Measurements from ENCODE around the gene SFMBT1.
A peak's percentile ranks its signal among the peaks of the same experiment; 100 is the strongest.

SFMBT1 gene

DNA sequence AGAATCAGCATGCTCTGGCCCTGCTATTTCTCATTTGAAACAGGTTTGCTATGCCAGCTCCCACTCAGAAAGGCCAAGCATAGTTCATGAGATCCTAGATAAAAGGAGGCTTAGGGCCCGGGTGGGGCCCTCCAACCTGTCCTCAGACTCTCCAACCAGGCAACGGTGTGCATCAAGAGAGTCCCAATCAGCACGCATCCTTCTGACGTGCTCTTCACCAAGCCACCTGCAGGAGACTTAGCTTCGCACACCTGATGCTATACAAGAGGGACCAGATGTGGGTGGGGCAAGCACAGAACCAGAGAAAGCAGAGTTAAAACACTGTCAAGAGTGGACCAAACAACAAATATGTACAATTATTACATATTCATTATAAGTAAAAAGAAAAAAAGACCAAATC lies 165.8 kb downstream of the SFMBT1 start:
- Histone ChIP-seq H3K4me1 (ENCODE audit: insufficient read depth, insufficient read length) (no peaks in the 10 kb centered on the region), H3K27me3 (ENCODE audit: insufficient read depth, insufficient read length) (no peaks in the 10 kb centered on the region), H3K9ac (ENCODE audit: insufficient read length, low read depth) (no peak overlapping the region), H3K36me3 (ENCODE audit: insufficient read depth, insufficient read length, low read length) (peaks cover 8% of the 10 kb centered on the region), H3K4me3 (ENCODE audit: insufficient read length, low read depth) (no peak overlapping the region), H3K9me3 (ENCODE audit: insufficient read depth, low read length) (no peaks in the 10 kb centered on the region)
- no peak for TF ChIP-seq YY1 (IDR thresholded peaks at IDR 0.05; ENCODE audit: insufficient read depth, insufficient read length)
- TF ChIP-seq SUZ12 (IDR thresholded peaks at IDR 0.05; ENCODE audit: extremely low read depth, insufficient read depth, insufficient read length), result no peak
- TF ChIP-seq ZNF274 (IDR thresholded peaks at IDR 0.05; ENCODE audit: low read depth, low read length), result no peak
- DNase-seq (ENCODE audit: low read depth, low spot score), result no peak

DNA sequence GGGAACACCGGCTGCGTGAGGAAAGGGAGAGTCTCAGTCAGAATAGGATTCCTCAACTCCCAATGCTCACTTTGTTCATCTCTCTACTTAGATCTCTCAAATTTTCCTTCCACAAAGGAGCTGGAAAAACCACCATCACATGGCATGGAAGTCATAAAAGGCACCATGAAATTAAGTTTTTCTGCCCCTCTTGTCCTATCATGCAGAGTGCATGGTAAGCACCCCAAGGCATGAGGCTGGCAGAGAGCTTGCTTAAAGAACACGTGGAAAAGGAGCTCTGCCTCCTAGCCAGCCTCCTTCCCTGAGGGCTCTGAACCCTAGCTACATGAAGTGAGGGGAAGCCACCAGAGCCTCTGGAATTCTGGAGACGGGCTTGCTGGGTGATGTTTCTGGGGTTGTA lies 166.3 kb downstream of the SFMBT1 start:
- Histone ChIP-seq H3K9me3 (ENCODE audit: insufficient read depth, low read length) (no peaks in the 10 kb centered on the region), H3K4me3 (ENCODE audit: insufficient read length, low read depth) (no peak overlapping the region), H3K27me3 (ENCODE audit: insufficient read depth, insufficient read length) (no peaks in the 10 kb centered on the region), H3K4me1 (ENCODE audit: insufficient read depth, insufficient read length) (no peaks in the 10 kb centered on the region), H3K9ac (ENCODE audit: insufficient read length, low read depth) (no peak overlapping the region), H3K36me3 (ENCODE audit: insufficient read depth, insufficient read length, low read length) (peaks cover 8% of the 10 kb centered on the region)
- TF ChIP-seq ZNF274 (IDR thresholded peaks at IDR 0.05; ENCODE audit: low read depth, low read length), result no peak
- TF ChIP-seq YY1 (IDR thresholded peaks at IDR 0.05; ENCODE audit: insufficient read depth, insufficient read length), result no peak
- no peak for TF ChIP-seq SUZ12 (IDR thresholded peaks at IDR 0.05; ENCODE audit: extremely low read depth, insufficient read depth, insufficient read length)
- no peak for DNase-seq (ENCODE audit: low read depth, low spot score)

DNA sequence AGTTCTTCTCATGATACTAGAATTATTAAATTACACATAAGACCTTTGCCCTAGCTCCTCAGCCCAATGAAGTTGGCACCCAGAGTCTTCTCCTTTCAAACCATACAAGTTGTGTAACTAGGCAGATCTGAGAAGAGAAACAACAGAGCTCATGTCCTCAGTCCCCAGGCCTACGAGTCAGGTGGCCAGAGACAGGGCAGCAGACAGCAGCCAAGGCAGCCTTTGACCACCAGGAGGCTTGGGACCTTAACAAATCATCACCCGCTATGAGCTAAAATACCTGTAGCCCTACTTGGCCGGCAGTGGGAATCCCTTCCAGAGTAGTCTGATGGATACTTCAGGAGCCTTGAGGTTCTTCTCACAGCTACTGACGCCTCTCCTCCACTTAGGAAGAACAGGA lies 166.8 kb downstream of the SFMBT1 start:
- no peaks in the 10 kb centered on the region for H3K4me1 ChIP-seq (ENCODE audit: insufficient read depth, insufficient read length)

GRCh38 chr3:52877085-52877484 lies 168.8 kb downstream of the SFMBT1 start:
- H3K4me1 ChIP-seq (ENCODE audit: insufficient read depth, insufficient read length), result no peaks in the 10 kb centered on the region
- no peaks in the 10 kb centered on the region for H3K9me3 ChIP-seq (ENCODE audit: insufficient read depth, low read length)
- no peaks in the 10 kb centered on the region for H3K27me3 ChIP-seq (ENCODE audit: insufficient read depth, insufficient read length)
- H3K4me3 ChIP-seq (ENCODE audit: insufficient read length, low read depth), result no peak overlapping the region
- H3K9ac ChIP-seq (ENCODE audit: insufficient read length, low read depth), result no peak overlapping the region
- no peak for DNase-seq (ENCODE audit: low read depth, low spot score)
- peaks cover 7% of the 10 kb centered on the region for H3K36me3 ChIP-seq (ENCODE audit: insufficient read depth, insufficient read length, low read length)
- TF ChIP-seq ZNF274 (IDR thresholded peaks at IDR 0.05; ENCODE audit: low read depth, low read length) (no peak), SUZ12 (IDR thresholded peaks at IDR 0.05; ENCODE audit: extremely low read depth, insufficient read depth, insufficient read length) (no peak), YY1 (IDR thresholded peaks at IDR 0.05; ENCODE audit: insufficient read depth, insufficient read length) (no peak)

More for the DNA sequence above, 166.8 kb downstream of the SFMBT1 start:
- TF ChIP-seq ZNF274 (IDR thresholded peaks at IDR 0.05; ENCODE audit: low read depth, low read length) (no peak), SUZ12 (IDR thresholded peaks at IDR 0.05; ENCODE audit: extremely low read depth, insufficient read depth, insufficient read length) (no peak), YY1 (IDR thresholded peaks at IDR 0.05; ENCODE audit: insufficient read depth, insufficient read length) (no peak)
- H3K9ac ChIP-seq (ENCODE audit: insufficient read length, low read depth), result no peak overlapping the region
- H3K27me3 ChIP-seq (ENCODE audit: insufficient read depth, insufficient read length), result no peaks in the 10 kb centered on the region
- H3K9me3 ChIP-seq (ENCODE audit: insufficient read depth, low read length), result no peaks in the 10 kb centered on the region
- H3K4me3 ChIP-seq (ENCODE audit: insufficient read length, low read depth), result no peak overlapping the region
- DNase-seq (ENCODE audit: low read depth, low spot score), result no peak
- peaks cover 8% of the 10 kb centered on the region for H3K36me3 ChIP-seq (ENCODE audit: insufficient read depth, insufficient read length, low read length)

- no peaks in the 10 kb centered on the region for H3K4me1 ChIP-seq (ENCODE audit: insufficient read depth, insufficient read length)
- TF ChIP-seq SUZ12 (IDR thresholded peaks at IDR 0.05; ENCODE audit: extremely low read depth, insufficient read depth, insufficient read length) (no peak), ZNF274 (IDR thresholded peaks at IDR 0.05; ENCODE audit: low read depth, low read length) (no peak), YY1 (IDR thresholded peaks at IDR 0.05; ENCODE audit: insufficient read depth, insufficient read length) (no peak)
- DNase-seq (ENCODE audit: low read depth, low spot score), result no peak
- H3K27me3 ChIP-seq (ENCODE audit: insufficient read depth, insufficient read length), result no peaks in the 10 kb centered on the region
- H3K4me3 ChIP-seq (ENCODE audit: insufficient read length, low read depth), result no peak overlapping the region
- H3K9ac ChIP-seq (ENCODE audit: insufficient read length, low read depth), result no peak overlapping the region
- H3K9me3 ChIP-seq (ENCODE audit: insufficient read depth, low read length), result no peaks in the 10 kb centered on the region
- H3K36me3 ChIP-seq (ENCODE audit: insufficient read depth, insufficient read length, low read length), result peaks cover 4% of the 10 kb centered on the region
Measured at GRCh38 chr3:52874864-52875587, 170.8 kb downstream of the SFMBT1 start.

DNA sequence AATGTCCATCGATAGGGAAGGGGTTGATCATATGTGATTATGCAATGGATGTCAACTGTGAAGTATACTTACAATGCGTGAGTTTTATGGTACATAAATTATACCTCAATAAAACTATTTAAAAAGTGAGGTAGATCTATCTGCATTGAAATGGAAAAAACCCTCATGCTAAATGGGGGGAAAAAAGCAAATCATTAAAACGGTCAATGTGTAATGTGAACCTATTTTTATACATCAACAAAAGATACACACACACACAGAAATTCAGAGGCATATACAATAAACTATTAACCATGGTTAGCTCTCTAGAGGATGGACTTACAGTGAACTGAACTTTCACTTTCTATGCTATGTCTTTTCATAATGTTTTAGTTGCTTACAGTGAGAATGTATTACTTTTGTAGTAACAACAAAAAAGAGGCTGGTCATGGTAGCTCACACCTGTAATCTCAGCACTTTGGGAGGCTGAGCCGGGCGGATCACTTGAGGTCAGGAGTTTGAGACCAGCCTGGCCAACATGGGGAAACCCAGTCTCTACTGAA lies 171.6 kb downstream of the SFMBT1 start:
- no peak overlapping the region for H3K9ac ChIP-seq (ENCODE audit: insufficient read length, low read depth)
- H3K27me3 ChIP-seq (ENCODE audit: insufficient read depth, insufficient read length), result no peaks in the 10 kb centered on the region
- H3K4me3 ChIP-seq (ENCODE audit: insufficient read length, low read depth), result no peak overlapping the region
- TF ChIP-seq ZNF274 (IDR thresholded peaks at IDR 0.05; ENCODE audit: low read depth, low read length), result no peak
- no peak for TF ChIP-seq YY1 (IDR thresholded peaks at IDR 0.05; ENCODE audit: insufficient read depth, insufficient read length)
- no peak for TF ChIP-seq SUZ12 (IDR thresholded peaks at IDR 0.05; ENCODE audit: extremely low read depth, insufficient read depth, insufficient read length)
- no peak for DNase-seq (ENCODE audit: low read depth, low spot score)
- H3K36me3 ChIP-seq (ENCODE audit: insufficient read depth, insufficient read length, low read length), result no peaks in the 10 kb centered on the region
- H3K4me1 ChIP-seq (ENCODE audit: insufficient read depth, insufficient read length), result no peaks in the 10 kb centered on the region
- H3K9me3 ChIP-seq (ENCODE audit: insufficient read depth, low read length), result no peaks in the 10 kb centered on the region

- no peaks in the 10 kb centered on the region for H3K4me1 ChIP-seq (ENCODE audit: insufficient read depth, insufficient read length)
- no peaks in the 10 kb centered on the region for H3K27me3 ChIP-seq (ENCODE audit: insufficient read depth, insufficient read length)
- H3K9ac ChIP-seq (ENCODE audit: insufficient read length, low read depth), result no peak overlapping the region
- DNase-seq (ENCODE audit: low read depth, low spot score), result peak; percentile 43
- H3K4me3 ChIP-seq (ENCODE audit: insufficient read length, low read depth), result no peak overlapping the region
- no peaks in the 10 kb centered on the region for H3K36me3 ChIP-seq (ENCODE audit: insufficient read depth, insufficient read length, low read length)
- no peaks in the 10 kb centered on the region for H3K9me3 ChIP-seq (ENCODE audit: insufficient read depth, low read length)
- TF ChIP-seq ZNF274 (IDR thresholded peaks at IDR 0.05; ENCODE audit: low read depth, low read length) (no peak), YY1 (IDR thresholded peaks at IDR 0.05; ENCODE audit: insufficient read depth, insufficient read length) (no peak), SUZ12 (IDR thresholded peaks at IDR 0.05; ENCODE audit: extremely low read depth, insufficient read depth, insufficient read length) (no peak)
Measured at GRCh38 chr3:52873433-52874159, 172.3 kb downstream of the SFMBT1 start.

All from NT2/D1 (cell line).